Measurements from ENCODE around the gene ZBTB24. TPM values are rescaled to one million over a fixed set of nuclear protein-coding genes. Genes with fewer than 3 reads are reported as not detected.

Gene ZBTB24
- total RNA-seq, 1 experiment from 2014 or later: 13.4 TPM

GRCh38 chr6:109420751-109421150 is 62.3 kb downstream of the ZBTB24 start:
- DNase-seq (ENCODE audit: low read depth): peak; percentile 86

- DNase-seq (ENCODE audit: low read depth): no peak
These were observed 65.4 kb downstream of the ZBTB24 start for GRCh38 chr6:109417646-109418045.

Other genes starting within 250 kb of the ZBTB24 start
- 380 and 486 TPM in 2 replicates for gene CD164, start 100.8 kb downstream of the ZBTB24 start, total RNA-seq (2014; rRNA removed; shearing (Covaris generic))
- gene PPIL6, start 42.6 kb downstream of the ZBTB24 start, total RNA-seq (2014; rRNA removed; shearing (Covaris generic)): 2.1 and 9.6 TPM in 2 replicates
- 10.9 and 14.6 TPM in 2 replicates for gene SMPD2, start 42.5 kb downstream of the ZBTB24 start, total RNA-seq (2014; rRNA removed; shearing (Covaris generic))
- gene MICAL1, start 27.4 kb downstream of the ZBTB24 start, total RNA-seq (2014; rRNA removed; shearing (Covaris generic)): 15.4 and 21.5 TPM in 2 replicates
- gene AK9, start 208.0 kb upstream of the ZBTB24 start, total RNA-seq (2014; rRNA removed; shearing (Covaris generic)): 1.2 and 3.7 TPM in 2 replicates
- 12.4 and 15.4 TPM in 2 replicates for gene FIG4, start 208.1 kb upstream of the ZBTB24 start, total RNA-seq (2014; rRNA removed; shearing (Covaris generic))

All from M059J (cell line).